Measurements from ENCODE around the gene PFDN6. TPM values are rescaled to one million over a fixed set of nuclear protein-coding genes. Genes with fewer than 3 reads are reported as not detected.
A peak's percentile ranks its signal among the peaks of the same experiment; 100 is the strongest.

Gene PFDN6
- total and polyA plus RNA-seq, 2 of the 13 experiments (the other 11 are each of a cell fraction or from before 2014, with no cell fraction given): 75.5 to 87.0 TPM

- TF ChIP-seq ZNF280B (CRISPR knock-in tag; IDR thresholded peaks at IDR 0.05; ENCODE audit: borderline replicate concordance): peak; percentile 92
- TF ChIP-seq ZNF709 (CRISPR knock-in tag; IDR thresholded peaks at IDR 0.05): 0 out of 2 replicates have a peak, but pooled peaks have one; percentile 31
- peak; percentile 42; the same call in 1 of the 2 replicates for TF ChIP-seq MYC (CRISPR knock-in tag; IDR thresholded peaks at IDR 0.05; ENCODE audit: borderline replicate concordance)
- TF ChIP-seq ZNF670 (CRISPR knock-in tag; IDR thresholded peaks at IDR 0.05; ENCODE audit: borderline replicate concordance): peak; percentile 17; the same call in 1 of the 2 replicates
- peak; percentile 50; the same call in 1 of the 2 replicates for TF ChIP-seq POLR2AphosphoS5 (IDR thresholded peaks at IDR 0.05; ENCODE audit: low read depth, low read length)
- TF ChIP-seq ATF4 (CRISPR knock-in tag; IDR thresholded peaks at IDR 0.05): no peak
- TF ChIP-seq ZBTB7A (CRISPR knock-in tag; IDR thresholded peaks at IDR 0.05): peak; percentile 36; the same call in 1 of the 2 replicates
- TF ChIP-seq NR2F1 (CRISPR knock-in tag; IDR thresholded peaks at IDR 0.05): peak in 1 of 2 experiments; percentile 34; a peak in 1 of 4 replicates
- 0 out of 2 replicates have a peak, but pooled peaks have one; percentile 55 for TF ChIP-seq MZF1 (CRISPR knock-in tag; IDR thresholded peaks at IDR 0.05; ENCODE audit: borderline replicate concordance)
- TF ChIP-seq ZNF256 (CRISPR knock-in tag; conservative IDR thresholded peaks at IDR 0.05): peak; percentile 78; the same call in 1 of the 2 replicates
- 0 out of 2 replicates have a peak, but pooled peaks have one; percentile 52 for TF ChIP-seq ZNF746 (CRISPR knock-in tag; IDR thresholded peaks at IDR 0.05)
- TF ChIP-seq ETV6 (CRISPR knock-in tag; conservative IDR thresholded peaks at IDR 0.05): peak; percentile 38; the same call in 1 of the 2 replicates
- peak; percentile 54; the same call in 1 of the 2 replicates for TF ChIP-seq FOXA3 (CRISPR knock-in tag; IDR thresholded peaks at IDR 0.05)
- no peak for TF ChIP-seq SOX13 (IDR thresholded peaks at IDR 0.05)
- peak in 1 of 2 experiments; percentile 35; a peak in 1 of 4 replicates for TF ChIP-seq SOX13 (CRISPR knock-in tag; conservative IDR thresholded peaks at IDR 0.05 in 1 of 2, IDR thresholded peaks at IDR 0.05 in 1 of 2)
- 0 out of 2 replicates have a peak, but pooled peaks have one; percentile 60 for TF ChIP-seq ZNF790 (CRISPR knock-in tag; IDR thresholded peaks at IDR 0.05; ENCODE audit: borderline replicate concordance)
- 0 out of 2 replicates have a peak, but pooled peaks have one; percentile 40 for TF ChIP-seq POGK (CRISPR knock-in tag; conservative IDR thresholded peaks at IDR 0.05)
- TF ChIP-seq KAT8 (CRISPR knock-in tag; IDR thresholded peaks at IDR 0.05): peak; percentile 48; the same call in 1 of the 2 replicates
- TF ChIP-seq HNRNPH1 (optimal IDR thresholded peaks at IDR 0.05; ENCODE audit: low read depth, low read length): peak; percentile 43
- TF ChIP-seq SMAD3 (CRISPR knock-in tag; IDR thresholded peaks at IDR 0.05): no peak
- peak; percentile 92 for TF ChIP-seq ZC3H13 (CRISPR knock-in tag; IDR thresholded peaks at IDR 0.05)
- 0 out of 2 replicates have a peak, but pooled peaks have one; percentile 28 for TF ChIP-seq RXRA (CRISPR knock-in tag; IDR thresholded peaks at IDR 0.05)
- TF ChIP-seq ZFX (CRISPR knock-in tag; IDR thresholded peaks at IDR 0.05; ENCODE audit: low read depth): peak; percentile 90
- 0 out of 2 replicates have a peak, but pooled peaks have one; percentile 61 for TF ChIP-seq HNRNPL (IDR thresholded peaks at IDR 0.05; ENCODE audit: low read depth, low read length)
- TF ChIP-seq RORA (CRISPR knock-in tag; IDR thresholded peaks at IDR 0.05): no peak
Measured at GRCh38 chr6:33313709-33314514, 24.5 kb downstream of the PFDN6 start, which contains the start of gene TAPBP (continued).
